GM23248 (cell line): ENCODE measurements around the gene LUZP2.

Experiments
- EZH2 ChIP-seq: fragments of 200-600 bp; sonication (generic); IDR thresholded peaks from 2 replicates; pipeline ENCODE4 v1.6.1; 2018; ENCODE audit warnings: antibody characterized with exemption, mild to moderate bottlenecking; ENCODE audit not compliant: insufficient read depth, poor library complexity, severe bottlenecking
- EZH2phosphoT487 ChIP-seq: fragments of 200-600 bp; sonication (generic); IDR thresholded peaks from 2 replicates; pipeline ENCODE4 v1.6.1; 2018; ENCODE audit warnings: antibody characterized with exemption, moderate library complexity, mild to moderate bottlenecking, low read depth; ENCODE audit not compliant: insufficient read depth

GRCh38 chr11:24619900-24620299, 123.0 kb downstream of the LUZP2 start:
- TF ChIP-seq EZH2: no peak
- no peak for TF ChIP-seq EZH2phosphoT487
